Spleen (tissue), 11 donors: ENCODE data around the gene NT5C3A. TPM values are rescaled to one million over a fixed set of nuclear protein-coding genes. Genes with fewer than 3 reads are reported as not detected.

Source experiments
- DNase-seq: peaks from one replicate; pipeline ENCODE4 v3.0.0-alpha.2; 2020
- H3K27ac ChIP-seq, 8 donors: fragments of 200-600 bp; sonication (generic) in 7 of 8; 1 replicate in 4 of 8; 2 replicates in 4 of 8; pipeline versions ENCODE4 v1.5.0 to v1.8.0; 2016 to 2021; ENCODE audit warnings: inconsistent platforms in 4 of 8, mild to moderate bottlenecking in 4 of 8, moderate library complexity in 1 of 8
- H3K27me3 ChIP-seq, 7 donors: fragments of 200-600 bp; sonication (generic) in 6 of 7; replicated peaks in 1 of 7; 1 replicate in 4 of 7; 2 replicates in 3 of 7; pipeline versions ENCODE4 v1.5.0 to v1.8.0; 2016 to 2021; ENCODE audit warnings: inconsistent platforms in 3 of 7, mild to moderate bottlenecking in 1 of 7
- H3K36me3 ChIP-seq, 6 donors: fragments of 200-600 bp; sonication (generic) in 5 of 6; 1 replicate in 4 of 6; 2 replicates in 2 of 6; pipeline versions ENCODE4 v1.5.0 to v1.8.0; 2016 to 2021; ENCODE audit warnings: inconsistent platforms in 2 of 6
- H3K4me1 ChIP-seq, 6 donors: fragments of 200-600 bp; sonication (generic) in 5 of 6; 1 replicate in 3 of 6; 2 replicates in 3 of 6; pipeline versions ENCODE4 v1.5.0 to v1.8.0; 2016 to 2021; ENCODE audit warnings: inconsistent platforms in 3 of 6
- H3K4me3 ChIP-seq, 8 donors: fragments of 200-600 bp; sonication (generic) in 7 of 8; 1 replicate in 4 of 8; 2 replicates in 4 of 8; pipeline versions ENCODE4 v1.5.0 to v1.8.0; 2016 to 2021; ENCODE audit warnings: inconsistent platforms in 4 of 8, mild to moderate bottlenecking in 4 of 8, moderate library complexity in 2 of 8
- H3K9me3 ChIP-seq, 8 donors: fragments of 200-600 bp; sonication (generic) in 7 of 8; 1 replicate in 4 of 8; 2 replicates in 4 of 8; pipeline versions ENCODE4 v1.5.0 to v1.8.0; 2016 to 2021; ENCODE audit warnings: inconsistent platforms in 4 of 8
- POLR2A ChIP-seq, 3 donors: fragments of 450-650 bp; IDR thresholded peaks; one replicate each; pipeline ENCODE4 v1.5.1; 2017; ENCODE audit warnings: antibody characterized with exemption in 3 of 3, mild to moderate bottlenecking in 1 of 3
- POLR2AphosphoS5 ChIP-seq, 3 donors: sonication (generic); formaldehyde crosslinking; IDR thresholded peaks; one replicate each; pipeline ENCODE4 v1.5.1; 2017; ENCODE audit warnings: antibody characterized with exemption in 3 of 3
- WGBS, 5 donors: extraction: QIAGEN DNeasy Blood & Tissue Kit in 3 of 5; methylation state at CpG; one replicate each; pipeline versions ENCODE4 v1.1.5 to v1.1.7; 2013 to 2018; 5-methylcytosine and 5-hydroxymethylcytosine counted together
- intact Hi-C: fragments of 100-400 bp; cut with DNase I; formaldehyde crosslinking; loops from one replicate; pipeline ENCODE4 v1.15.0; 2023; ENCODE audit warnings: low total_unique reads
- polyA plus RNA-seq, 3 donors: library from polyadenylated mRNA; stranded (reverse); fragments of 200-250 nt; gene quantifications; one replicate each; pipeline ENCODE4 v1.2.1, GENCODE V29; 2013
- total RNA-seq, 7 donors: library from RNA; depleted of rRNA in 3 of 7; stranded (reverse); fragments of >200 nt in 3 of 7; fragmentation: NEBNext Ultra II Directional in 4 of 7; extraction: Animal tissue kit (Norgen Biotek cat#: 25700) in 4 of 7; gene quantifications; one replicate each; pipeline versions ENCODE4 v1.1.0 to v1.2.1, GENCODE V29; 2016 to 2021
- TF ChIP-seq, protein P1 (sequence below), 11 experiments: fragments of 200-600 bp in 7 of 11; fragments of 450-650 bp in 4 of 11; sonication (generic) in 4 of 11; IDR thresholded peaks in 8 of 11; conservative IDR thresholded peaks in 3 of 11; 1 replicate in 7 of 11; 2 replicates in 4 of 11; pipeline versions ENCODE4 v1.4.0 to v1.8.0; 2016 to 2021; ENCODE audit warnings: antibody characterized with exemption in 11 of 11, inconsistent platforms in 4 of 11, mild to moderate bottlenecking in 1 of 11
- donor health status: healthy with polysubstance abuse.
- donor health status: DM: no; HTN: no; CAD: no; lungs with moderate emphysema.
- donor health status: DM: no; HTN: no; CAD: no.
- donor health status: Bipolar disorder and iron deficiency.
- donor health status: healthy.
- donor health status: DM: no; HTN: no; CAD: no.
- donor health status: DM: yes; HTN: yes; CAD: no.

The NT5C3A gene
- total and polyA plus RNA-seq, 10 donors = 30.5 to 81.8 (median 43.9) TPM

DNA sequence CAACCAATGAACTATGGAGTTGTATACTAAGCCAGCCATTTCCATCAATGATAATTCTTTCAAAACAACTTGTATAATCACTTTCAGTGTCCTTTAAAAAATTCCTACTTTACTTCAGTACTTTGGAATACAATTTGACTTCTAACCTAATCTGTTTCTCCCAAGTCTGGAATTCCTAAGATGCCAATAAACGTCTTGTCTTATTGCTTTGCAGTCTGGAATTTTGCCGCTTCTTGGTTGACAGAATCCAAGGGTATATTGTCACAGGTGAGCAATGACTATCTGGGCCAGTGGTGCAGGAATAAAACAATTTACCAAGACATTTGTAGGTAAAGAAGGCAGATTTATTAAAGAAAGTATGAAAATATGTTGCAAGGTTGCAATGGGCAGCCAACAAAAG, 24.8 kb upstream of the NT5C3A start:
- no peak overlapping the region for H3K27ac ChIP-seq
- intact Hi-C loops = no loop called here
- DNase-seq = no peak
- no peaks in the 10 kb centered on the region for H3K4me1 ChIP-seq
- peaks cover 0 to 6% (median 0%) of the 10 kb centered on the region in 8 donors for H3K9me3 ChIP-seq
- TF ChIP-seq POLR2A (IDR thresholded peaks at IDR 0.05) (no peak), POLR2AphosphoS5 (IDR thresholded peaks at IDR 0.05) (no peak)
- TF ChIP-seq, protein P1, sequence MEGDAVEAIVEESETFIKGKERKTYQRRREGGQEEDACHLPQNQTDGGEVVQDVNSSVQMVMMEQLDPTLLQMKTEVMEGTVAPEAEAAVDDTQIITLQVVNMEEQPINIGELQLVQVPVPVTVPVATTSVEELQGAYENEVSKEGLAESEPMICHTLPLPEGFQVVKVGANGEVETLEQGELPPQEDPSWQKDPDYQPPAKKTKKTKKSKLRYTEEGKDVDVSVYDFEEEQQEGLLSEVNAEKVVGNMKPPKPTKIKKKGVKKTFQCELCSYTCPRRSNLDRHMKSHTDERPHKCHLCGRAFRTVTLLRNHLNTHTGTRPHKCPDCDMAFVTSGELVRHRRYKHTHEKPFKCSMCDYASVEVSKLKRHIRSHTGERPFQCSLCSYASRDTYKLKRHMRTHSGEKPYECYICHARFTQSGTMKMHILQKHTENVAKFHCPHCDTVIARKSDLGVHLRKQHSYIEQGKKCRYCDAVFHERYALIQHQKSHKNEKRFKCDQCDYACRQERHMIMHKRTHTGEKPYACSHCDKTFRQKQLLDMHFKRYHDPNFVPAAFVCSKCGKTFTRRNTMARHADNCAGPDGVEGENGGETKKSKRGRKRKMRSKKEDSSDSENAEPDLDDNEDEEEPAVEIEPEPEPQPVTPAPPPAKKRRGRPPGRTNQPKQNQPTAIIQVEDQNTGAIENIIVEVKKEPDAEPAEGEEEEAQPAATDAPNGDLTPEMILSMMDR (IDR thresholded peaks at IDR 0.05 in 8 of 11, conservative IDR thresholded peaks at IDR 0.05 in 3 of 11) = no peak
- H3K36me3 ChIP-seq = no peaks in the 10 kb centered on the region
- 35 to 91% (median 39%) methylated on average over 2 of the region's 2 CpGs for WGBS, 5 donors
- H3K4me3 ChIP-seq = no peak overlapping the region
- H3K27me3 ChIP-seq = no peaks in the 10 kb centered on the region

DNA sequence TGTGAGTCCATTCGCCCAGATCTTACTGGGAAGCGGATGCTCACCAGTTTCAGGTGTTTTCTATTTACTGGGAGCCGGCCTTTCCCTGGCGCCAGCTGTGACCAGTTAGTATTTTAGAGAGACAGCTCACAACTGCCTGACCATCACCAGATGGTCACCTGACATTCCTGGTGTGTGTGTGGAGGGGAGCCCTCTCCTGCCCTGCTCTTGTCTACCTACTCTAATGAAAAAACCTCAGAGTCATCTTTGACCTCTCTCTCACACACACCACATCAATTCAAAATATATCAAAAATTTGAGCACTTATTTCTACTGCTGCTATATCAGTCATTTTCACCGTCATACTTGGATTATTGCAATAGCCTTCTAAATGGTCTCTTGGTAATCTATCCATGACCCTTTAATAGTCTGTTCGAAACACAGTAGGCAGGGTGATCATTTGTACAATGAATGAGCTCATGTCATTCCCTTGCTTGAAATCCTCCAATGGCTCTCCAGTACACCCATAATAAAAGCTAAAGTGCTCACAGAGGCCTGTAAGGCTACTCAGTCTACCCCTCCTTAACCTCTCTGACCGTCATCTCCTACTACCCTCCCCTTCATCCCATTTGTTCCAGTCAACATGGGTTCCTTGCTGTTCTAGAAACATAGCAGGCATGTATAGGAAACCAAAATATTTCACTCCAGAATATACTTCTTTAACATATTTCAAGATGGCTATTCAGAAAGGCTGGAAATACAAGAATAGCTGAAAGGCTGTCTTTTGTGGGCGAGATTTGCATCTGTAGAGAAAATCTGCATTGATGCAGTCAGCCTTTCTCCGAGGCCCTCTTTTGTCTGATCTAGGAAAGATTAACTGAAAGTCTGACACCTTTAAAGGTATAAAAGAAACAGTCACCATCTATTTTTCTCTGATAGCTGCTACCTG, 17.5 kb upstream of the NT5C3A start:
- H3K27ac ChIP-seq = no peak overlapping the region
- no peak for DNase-seq
- TF ChIP-seq POLR2A (IDR thresholded peaks at IDR 0.05) = no peak
- no peak for TF ChIP-seq POLR2AphosphoS5 (IDR thresholded peaks at IDR 0.05)
- TF ChIP-seq, protein P1 (IDR thresholded peaks at IDR 0.05 in 8 of 11, conservative IDR thresholded peaks at IDR 0.05 in 3 of 11) = no peak
- intact Hi-C loops = no loop called here
- no peak overlapping the region for H3K4me3 ChIP-seq
- no peaks in the 10 kb centered on the region for H3K36me3 ChIP-seq
- H3K9me3 ChIP-seq = no peaks in the 10 kb centered on the region
- 85 to 93% (median 90%) methylated on average over 9 of the region's 9 CpGs for WGBS, 5 donors
- peaks cover 0 to 10% (median 0%) of the 10 kb centered on the region in 6 donors for H3K4me1 ChIP-seq
- no peaks in the 10 kb centered on the region for H3K27me3 ChIP-seq

DNA sequence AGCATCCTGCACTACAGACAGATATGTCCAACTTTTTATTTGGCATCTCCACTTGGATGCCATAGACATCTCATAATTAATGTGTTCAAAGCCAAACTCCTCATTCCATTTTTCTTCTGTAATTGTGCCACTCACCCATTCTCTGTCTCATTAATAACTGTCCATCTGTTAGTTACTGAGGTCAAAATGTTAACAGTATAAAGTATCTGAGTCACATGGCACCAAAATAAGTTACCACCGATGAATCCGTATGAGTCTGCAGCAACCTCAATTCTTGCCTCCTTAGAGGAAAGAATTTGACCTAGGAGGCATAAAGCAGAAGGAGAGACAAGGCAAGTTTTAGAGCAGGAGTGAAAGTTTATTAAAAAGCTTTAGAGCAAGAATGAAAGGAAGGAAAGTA, 16.5 kb upstream of the NT5C3A start:
- Histone ChIP-seq H3K27me3 (no peaks in the 10 kb centered on the region), H3K27ac (no peak overlapping the region), H3K4me3 (no peak overlapping the region), H3K36me3 (no peaks in the 10 kb centered on the region), H3K4me1 (peaks cover 0 to 10% (median 0%) of the 10 kb centered on the region in 6 donors), H3K9me3 (no peaks in the 10 kb centered on the region)
- intact Hi-C loops = no loop called here
- DNase-seq = no peak
- TF ChIP-seq POLR2A (IDR thresholded peaks at IDR 0.05) (no peak), POLR2AphosphoS5 (IDR thresholded peaks at IDR 0.05) (no peak)
- TF ChIP-seq, protein P1 (IDR thresholded peaks at IDR 0.05 in 8 of 11, conservative IDR thresholded peaks at IDR 0.05 in 3 of 11) = no peak
- WGBS, 5 donors = 74 to 93% (median 88%) methylated on average over 2 of the region's 2 CpGs

DNA sequence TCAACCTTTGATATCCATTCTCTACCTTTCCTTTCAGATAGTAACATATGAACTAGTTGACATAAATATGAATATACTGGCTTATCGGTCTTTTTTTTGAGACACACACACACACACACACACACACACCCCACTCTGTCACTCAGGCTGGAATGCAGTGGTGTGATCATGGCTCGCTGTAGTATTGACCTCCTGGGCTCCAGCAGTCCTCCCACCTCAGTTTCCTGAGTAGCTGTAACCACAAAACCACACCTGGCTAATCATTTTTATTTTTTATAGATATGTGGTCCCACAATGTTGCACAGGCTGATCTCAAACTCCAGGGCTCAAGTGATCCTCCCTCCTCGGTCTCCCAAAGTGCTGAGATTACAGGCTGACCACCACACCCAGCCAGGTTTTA, 14.2 kb upstream of the NT5C3A start:
- WGBS, 5 donors = 34 to 61% (median 38%) methylated on average over 3 of the region's 3 CpGs
- no peaks in the 10 kb centered on the region for H3K27me3 ChIP-seq
- no peaks in the 10 kb centered on the region for H3K36me3 ChIP-seq
- no peak for TF ChIP-seq POLR2A (IDR thresholded peaks at IDR 0.05)
- TF ChIP-seq, protein P1 (IDR thresholded peaks at IDR 0.05 in 8 of 11, conservative IDR thresholded peaks at IDR 0.05 in 3 of 11) = no peak
- DNase-seq = no peak
- intact Hi-C loops = no loop called here
- H3K4me3 ChIP-seq = no peak overlapping the region
- H3K27ac ChIP-seq = no peak overlapping the region
- H3K4me1 ChIP-seq = peaks cover 0 to 10% (median 0%) of the 10 kb centered on the region in 6 donors
- no peaks in the 10 kb centered on the region for H3K9me3 ChIP-seq
